ENCODE data around the gene USHBP1. TPM values are rescaled to one million over a fixed set of nuclear protein-coding genes. Genes with fewer than 3 reads are reported as not detected.
A peak's percentile ranks its signal among the peaks of the same experiment; 100 is the strongest.

Gene USHBP1
- total and polyA plus RNA-seq, 7 experiments from 2014 or later: 0.22 to 1.2 (median 0.49) TPM; not detected in 1

DNA sequence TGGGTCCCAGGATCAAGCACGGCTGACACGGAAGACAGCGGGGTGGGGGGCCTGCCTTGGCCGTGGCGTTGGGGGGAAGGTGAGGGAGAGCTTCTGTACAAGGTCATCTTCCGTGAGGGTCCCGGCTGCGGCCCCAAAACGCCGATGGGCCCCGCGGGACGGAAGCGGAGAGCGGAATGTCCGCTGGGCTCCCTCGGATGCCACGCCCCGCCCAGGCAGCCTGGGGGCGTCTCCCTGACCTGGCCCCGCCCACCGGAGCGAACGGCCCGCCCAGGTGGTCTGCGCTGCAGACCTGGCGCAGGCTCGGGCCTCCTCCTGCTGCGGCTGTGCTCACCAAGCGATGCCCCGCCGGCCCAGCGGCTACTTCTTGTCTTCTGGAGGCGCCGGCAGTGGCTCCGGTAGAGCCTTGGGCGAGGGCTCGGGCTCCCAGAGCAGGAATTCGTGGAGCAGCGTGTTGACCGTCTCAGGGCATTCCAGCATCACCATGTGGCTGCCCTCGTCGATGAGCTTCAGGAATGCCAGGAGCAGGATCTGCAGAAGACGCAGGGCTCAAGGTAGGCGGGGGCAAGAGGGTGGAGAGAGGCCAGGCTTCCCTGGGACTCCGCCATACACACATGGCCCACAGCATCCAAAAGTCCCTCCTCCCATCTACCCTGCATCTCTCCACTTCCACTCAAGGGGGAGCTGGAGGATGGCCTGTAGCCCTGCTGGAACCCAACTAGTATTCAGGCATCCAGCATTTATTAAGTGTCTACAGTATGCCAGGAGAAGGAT lies 27.9 kb upstream of the USHBP1 start:
- Mint-ChIP-seq H3K27me3 (peaks cover 0 to 5% (median 0%) of the 10 kb centered on the region in 5 donors), H3K9me3 (peaks cover 0 to 4% (median 0%) of the 10 kb centered on the region in 11 donors), H3K36me3 (peaks cover 0 to 2% (median 0%) of the 10 kb centered on the region in 5 donors), H3K27ac (peak overlapping the region; percentile 33 to 87 (median 77)), H3K4me3 (peak overlapping the region; percentile 83 to 93 (median 92)), H3K4me1 (peaks cover 0 to 7% (median 5%) of the 10 kb centered on the region in 7 donors)
- Histone ChIP-seq H3K27ac (ENCODE audit: low read depth, low read length) (peak overlapping the region; percentile 55), H3K36me3 (ENCODE audit: control insufficient read depth in 2 of 3, insufficient read depth in 3 of 3, low read length in 3 of 3) (peaks cover 0 to 6% (median 0%) of the 10 kb centered on the region in 3 experiments), H3K27me3 (ENCODE audit: control insufficient read depth in 2 of 2, insufficient read depth in 2 of 2, low read length in 2 of 2) (no peaks in the 10 kb centered on the region), H3K4me3 (ENCODE audit: low read length) (peak overlapping the region; percentile 80), H3K4me1 (ENCODE audit: control insufficient read depth in 2 of 2, insufficient read depth in 2 of 2, low read length in 2 of 2) (peaks cover 0 to 5% of the 10 kb centered on the region in 2 donors), H3K9me3 (ENCODE audit: control insufficient read depth in 2 of 3, low read length in 3 of 3) (no peaks in the 10 kb centered on the region)
- CTCF ChIA-PET: interaction anchor here (0.7 to 5.4 kb wide), 13 partner anchors 13 to 227 kb away, joined by 3 to 31 read pairs (median 4); partner anchors contain the start of genes BABAM1, DDA1, MRPL34 and USHBP1
- DNase-seq (peak; percentile 71 to 88 (median 79)), ATAC-seq (peak; percentile 97)
- POLR2A ChIA-PET: interaction anchor here (0.6 to 2.1 kb wide), 11 partner anchors 10 to 99 kb away, joined by 3 to 18 read pairs (median 4); partner anchors contain the start of genes ABHD8, ANO8, DDA1 and MRPL34
- intact Hi-C loops (cut with micrococcal nuclease): loop anchor here (1.0 kb wide), 11 partner anchors 13 to 178 kb away; partner anchors contain the start of genes MRPL34 (in 2 of the 2), ANO8 (in 1 of the 2), BABAM1 (in 1 of the 2) and DDA1 (in 1 of the 2)

DNA sequence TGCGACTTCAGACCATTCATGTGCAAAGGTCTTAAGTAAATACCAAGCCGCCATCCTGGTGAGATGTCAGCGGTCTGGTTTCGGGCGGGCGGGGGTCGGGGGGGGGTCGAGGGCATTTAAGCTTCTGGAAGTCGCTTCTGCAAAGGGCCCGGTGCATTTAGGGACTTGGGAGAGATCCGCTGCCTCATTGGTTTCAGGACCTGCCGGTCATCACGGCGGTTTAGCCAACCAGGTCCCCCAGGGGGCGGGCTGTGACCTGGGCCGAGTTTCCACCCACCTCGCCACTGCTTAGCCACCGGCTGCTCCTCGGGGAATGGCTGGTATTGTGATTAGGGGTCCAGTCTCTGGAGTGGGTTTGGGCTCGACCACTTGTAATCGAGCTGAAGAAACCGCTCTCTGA lies 24.9 kb upstream of the USHBP1 start:
- H3K27ac Mint-ChIP-seq: no peak overlapping the region
- Histone ChIP-seq H3K4me1 (ENCODE audit: control insufficient read depth in 2 of 2, insufficient read depth in 2 of 2, low read length in 2 of 2) (peaks cover 0 to 5% of the 10 kb centered on the region in 2 donors), H3K27me3 (ENCODE audit: control insufficient read depth in 2 of 2, insufficient read depth in 2 of 2, low read length in 2 of 2) (no peaks in the 10 kb centered on the region), H3K36me3 (ENCODE audit: control insufficient read depth in 2 of 3, insufficient read depth in 3 of 3, low read length in 3 of 3) (peaks cover 0 to 4% (median 0%) of the 10 kb centered on the region in 3 experiments), H3K4me3 (ENCODE audit: low read length) (no peak overlapping the region), H3K27ac (ENCODE audit: low read depth, low read length) (no peak overlapping the region), H3K9me3 (ENCODE audit: control insufficient read depth in 2 of 3, low read length in 3 of 3) (no peaks in the 10 kb centered on the region)
- H3K36me3 Mint-ChIP-seq: peaks cover 0 to 4% (median 0%) of the 10 kb centered on the region in 5 donors
- H3K9me3 Mint-ChIP-seq: peaks cover 0 to 4% (median 0%) of the 10 kb centered on the region in 11 donors
- intact Hi-C loops (cut with micrococcal nuclease): no loop called here
- H3K27me3 Mint-ChIP-seq: peaks cover 0 to 5% (median 0%) of the 10 kb centered on the region in 5 donors
- DNase-seq (peak in 1 of 9 donors; percentile 53), ATAC-seq (no peak)
- no peak overlapping the region for H3K4me3 Mint-ChIP-seq
- ChIA-PET CTCF (interaction anchor here (0.7 kb wide), 1 partner anchor 69 kb away, joined by 4 read pairs; no protein-coding TSS in a partner anchor), POLR2A (interaction anchor here (0.7 to 1.9 kb wide), 2 partner anchors 22 to 47 kb away, joined by 4 read pairs; partner anchors contain the start of gene BABAM1)
- peaks cover 0 to 7% (median 5%) of the 10 kb centered on the region in 7 donors for H3K4me1 Mint-ChIP-seq

DNA sequence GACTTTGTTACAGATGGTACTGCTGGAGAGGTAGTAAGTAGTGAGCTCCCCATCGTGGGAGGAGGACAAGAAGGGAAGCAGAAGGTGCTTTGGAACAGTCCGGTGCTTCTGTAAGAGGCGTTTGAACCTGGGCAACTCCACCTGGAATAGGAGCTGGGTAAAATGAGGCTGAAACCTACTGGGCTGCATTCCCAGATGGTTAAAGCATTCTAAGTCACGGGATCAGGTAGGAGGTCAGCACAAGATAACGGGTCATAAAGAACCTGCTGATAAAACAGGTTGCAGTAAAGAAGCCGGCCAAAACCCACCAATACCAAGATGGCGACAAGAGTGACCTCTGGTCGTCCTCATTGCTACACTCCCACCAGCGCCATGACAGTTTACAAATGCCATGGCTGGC lies 22.2 kb upstream of the USHBP1 start:
- H3K27me3 ChIP-seq (ENCODE audit: control insufficient read depth in 2 of 2, insufficient read depth in 2 of 2, low read length in 2 of 2): no peaks in the 10 kb centered on the region
- no peak overlapping the region for H3K27ac ChIP-seq (ENCODE audit: low read depth, low read length)
- CTCF ChIA-PET: no interaction called here
- Mint-ChIP-seq H3K4me1 (peaks cover 0 to 5% (median 3%) of the 10 kb centered on the region in 7 donors), H3K9me3 (peaks cover 0 to 2% (median 0%) of the 10 kb centered on the region in 11 donors), H3K27ac (no peak overlapping the region), H3K36me3 (peaks cover 0 to 4% (median 0%) of the 10 kb centered on the region in 5 donors), H3K27me3 (peaks cover 0 to 7% (median 0%) of the 10 kb centered on the region in 5 donors), H3K4me3 (no peak overlapping the region)
- no peak for DNase-seq
- H3K36me3 ChIP-seq (ENCODE audit: control insufficient read depth in 2 of 3, insufficient read depth in 3 of 3, low read length in 3 of 3): no peaks in the 10 kb centered on the region
- no peak for ATAC-seq
- H3K4me3 ChIP-seq (ENCODE audit: low read length): no peak overlapping the region
- H3K4me1 ChIP-seq (ENCODE audit: control insufficient read depth in 2 of 2, insufficient read depth in 2 of 2, low read length in 2 of 2): peaks cover 0 to 8% of the 10 kb centered on the region in 2 donors
- intact Hi-C loops (cut with micrococcal nuclease): no loop called here
- POLR2A ChIA-PET: no interaction called here
- no peaks in the 10 kb centered on the region for H3K9me3 ChIP-seq (ENCODE audit: control insufficient read depth in 2 of 3, low read length in 3 of 3)

DNA sequence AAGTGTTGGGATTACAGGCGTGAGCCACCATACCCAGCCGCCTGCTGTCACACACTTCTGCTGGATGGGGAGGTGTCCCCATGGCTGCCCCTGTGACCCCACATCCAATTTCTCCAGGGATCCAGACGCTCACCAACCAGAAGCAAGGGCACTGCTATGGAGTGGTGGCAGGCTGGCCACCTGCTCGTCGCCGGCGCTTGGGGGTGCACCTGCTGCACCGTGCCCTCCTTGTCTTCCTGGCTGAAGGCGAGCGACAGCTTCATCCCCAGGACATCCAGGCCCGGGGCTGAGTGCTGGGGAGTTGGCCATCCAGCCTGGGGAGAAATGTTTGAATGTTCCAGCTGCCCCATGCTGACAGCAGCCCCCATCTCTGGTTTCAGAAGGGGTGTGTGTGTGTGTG lies 21.7 kb upstream of the USHBP1 start:
- H3K27ac ChIP-seq (ENCODE audit: low read depth, low read length): no peak overlapping the region
- no peaks in the 10 kb centered on the region for H3K9me3 ChIP-seq (ENCODE audit: control insufficient read depth in 2 of 3, low read length in 3 of 3)
- H3K27me3 ChIP-seq (ENCODE audit: control insufficient read depth in 2 of 2, insufficient read depth in 2 of 2, low read length in 2 of 2): no peaks in the 10 kb centered on the region
- Mint-ChIP-seq H3K27me3 (peaks cover 0 to 7% (median 0%) of the 10 kb centered on the region in 5 donors), H3K4me1 (peaks cover 0 to 8% (median 5%) of the 10 kb centered on the region in 7 donors), H3K4me3 (no peak overlapping the region), H3K9me3 (no peaks in the 10 kb centered on the region), H3K36me3 (peaks cover 0 to 4% (median 0%) of the 10 kb centered on the region in 5 donors), H3K27ac (no peak overlapping the region)
- POLR2A ChIA-PET: no interaction called here
- ATAC-seq (no peak), DNase-seq (no peak)
- H3K4me1 ChIP-seq (ENCODE audit: control insufficient read depth in 2 of 2, insufficient read depth in 2 of 2, low read length in 2 of 2): peaks cover 0 to 8% of the 10 kb centered on the region in 2 donors
- no peaks in the 10 kb centered on the region for H3K36me3 ChIP-seq (ENCODE audit: control insufficient read depth in 2 of 3, insufficient read depth in 3 of 3, low read length in 3 of 3)
- no peak overlapping the region for H3K4me3 ChIP-seq (ENCODE audit: low read length)
- CTCF ChIA-PET: interaction anchor here (1.0 kb wide), 1 partner anchor 106 kb away, joined by 3 read pairs; no protein-coding TSS in a partner anchor
- intact Hi-C loops (cut with micrococcal nuclease): no loop called here

DNA sequence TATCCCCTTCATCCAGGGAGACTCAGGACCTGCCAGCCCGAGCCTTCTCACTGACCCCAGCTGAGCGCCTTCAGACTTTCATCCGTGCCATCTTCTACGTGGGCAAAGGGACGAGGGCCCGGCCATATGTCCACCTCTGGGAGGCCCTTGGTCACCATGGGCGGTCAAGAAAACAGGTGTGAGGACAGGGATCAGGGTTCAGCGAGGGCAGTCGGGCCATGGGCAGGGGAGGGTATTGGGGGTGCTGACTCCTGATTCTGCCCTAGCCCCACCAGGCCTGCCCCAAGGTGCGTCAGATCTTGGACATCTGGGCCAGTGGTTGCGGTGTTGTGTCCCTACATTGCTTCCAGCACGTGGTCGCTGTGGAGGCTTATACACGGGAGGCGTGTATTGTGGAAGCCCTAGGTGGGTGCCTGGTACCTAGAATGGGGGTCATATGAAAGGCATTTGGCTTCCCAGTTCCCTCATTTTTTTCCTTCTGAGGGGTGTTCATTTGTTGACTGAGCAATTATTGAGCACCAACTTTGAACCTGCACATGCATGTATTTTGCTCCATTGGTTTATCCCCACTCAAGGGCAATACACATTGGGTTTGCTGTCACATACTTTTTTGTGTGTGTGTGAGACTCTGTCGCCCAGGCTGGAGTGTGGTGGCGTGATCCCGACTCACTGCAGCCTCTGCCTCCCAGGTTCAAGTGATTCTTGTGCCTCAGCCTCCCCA lies 21.0 kb upstream of the USHBP1 start:
- Histone ChIP-seq H3K4me3 (ENCODE audit: low read length) (no peak overlapping the region), H3K27me3 (ENCODE audit: control insufficient read depth in 2 of 2, insufficient read depth in 2 of 2, low read length in 2 of 2) (no peaks in the 10 kb centered on the region), H3K4me1 (ENCODE audit: control insufficient read depth in 2 of 2, insufficient read depth in 2 of 2, low read length in 2 of 2) (peaks cover 0 to 8% of the 10 kb centered on the region in 2 donors), H3K9me3 (ENCODE audit: control insufficient read depth in 2 of 3, low read length in 3 of 3) (no peaks in the 10 kb centered on the region), H3K27ac (ENCODE audit: low read depth, low read length) (no peak overlapping the region), H3K36me3 (ENCODE audit: control insufficient read depth in 2 of 3, insufficient read depth in 3 of 3, low read length in 3 of 3) (no peaks in the 10 kb centered on the region)
- Mint-ChIP-seq H3K4me1 (peaks cover 0 to 9% (median 5%) of the 10 kb centered on the region in 7 donors), H3K36me3 (peaks cover 0 to 4% (median 0%) of the 10 kb centered on the region in 5 donors), H3K9me3 (no peaks in the 10 kb centered on the region), H3K4me3 (no peak overlapping the region), H3K27me3 (peaks cover 0 to 7% (median 0%) of the 10 kb centered on the region in 5 donors), H3K27ac (no peak overlapping the region)
- POLR2A ChIA-PET: no interaction called here
- intact Hi-C loops (cut with micrococcal nuclease): no loop called here
- ATAC-seq: no peak
- DNase-seq: no peak
- CTCF ChIA-PET: interaction anchor here (1.0 kb wide), 1 partner anchor 106 kb away, joined by 3 read pairs; no protein-coding TSS in a partner anchor

DNA sequence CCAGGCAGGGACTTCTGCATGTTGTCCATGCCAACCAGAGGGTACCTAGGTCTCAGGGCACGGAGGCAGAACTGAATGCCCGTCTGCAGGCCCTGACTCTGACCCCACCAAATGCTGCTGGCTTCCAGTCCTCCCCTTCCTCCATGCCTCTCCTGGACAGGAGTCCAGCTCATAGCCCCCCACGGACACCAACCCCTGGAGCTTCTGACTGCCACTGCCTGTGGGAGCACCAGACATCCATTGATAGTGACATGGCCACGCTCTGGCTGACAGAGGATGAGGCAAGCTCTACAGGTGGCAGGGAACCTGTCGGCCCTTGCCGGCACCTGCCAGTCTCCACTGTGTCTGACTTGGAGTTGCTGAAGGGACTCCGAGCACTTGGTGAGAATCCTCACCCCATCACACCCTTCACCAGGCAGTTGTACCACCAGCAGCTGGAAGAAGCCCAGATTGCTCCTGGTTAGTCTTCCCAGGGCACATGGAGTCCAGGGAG lies 19.0 kb upstream of the USHBP1 start:
- Mint-ChIP-seq H3K4me1 (peaks cover 0 to 9% (median 3%) of the 10 kb centered on the region in 7 donors), H3K27me3 (peaks cover 0 to 4% (median 0%) of the 10 kb centered on the region in 5 donors), H3K4me3 (peak overlapping the region in 3 of 10 donors; percentile 9 to 54 (median 52)), H3K9me3 (no peaks in the 10 kb centered on the region), H3K36me3 (peaks cover 0 to 4% (median 0%) of the 10 kb centered on the region in 5 donors), H3K27ac (peak overlapping the region in 1 of 9 donors; percentile 56)
- no peak overlapping the region for H3K27ac ChIP-seq (ENCODE audit: low read depth, low read length)
- H3K4me3 ChIP-seq (ENCODE audit: low read length): no peak overlapping the region
- H3K4me1 ChIP-seq (ENCODE audit: control insufficient read depth in 2 of 2, insufficient read depth in 2 of 2, low read length in 2 of 2): peaks cover 0 to 8% of the 10 kb centered on the region in 2 donors
- H3K36me3 ChIP-seq (ENCODE audit: control insufficient read depth in 2 of 3, insufficient read depth in 3 of 3, low read length in 3 of 3): peaks cover 0 to 13% (median 0%) of the 10 kb centered on the region in 3 experiments
- ChIA-PET CTCF (interaction anchor here (0.6 to 4.2 kb wide), 10 partner anchors 20 to 511 kb away, joined by 3 to 36 read pairs (median 3); partner anchors contain the start of genes ABHD8, ANO8, HAUS8 and MYO9B), POLR2A (interaction anchor here (0.7 to 1.3 kb wide), 3 partner anchors 19 to 50 kb away, joined by 3 to 4 read pairs (median 3); partner anchors contain the start of gene USHBP1)
- no peaks in the 10 kb centered on the region for H3K9me3 ChIP-seq (ENCODE audit: control insufficient read depth in 2 of 3, low read length in 3 of 3)
- ATAC-seq: no peak
- intact Hi-C loops (cut with micrococcal nuclease): loop anchor here (2.0 to 5.0 kb wide), 6 partner anchors 49 to 566 kb away; partner anchors contain the start of genes HAUS8 (in 1 of the 2), MYO9B (in 1 of the 2) and NWD1 (in 1 of the 2)
- no peak for DNase-seq
- no peaks in the 10 kb centered on the region for H3K27me3 ChIP-seq (ENCODE audit: control insufficient read depth in 2 of 2, insufficient read depth in 2 of 2, low read length in 2 of 2)

Data from naive thymus-derived CD4-positive, alpha-beta T cell (primary cell).